ENCODE data around the gene NPR3.

Gene NPR3

GRCh38 chr5:32692036-32692746, 18.9 kb upstream of the NPR3 start:
- TF ChIP-seq CTCF (IDR thresholded peaks at IDR 0.05; ENCODE audit: low read depth, low read length), result no peak
- DNase-seq (ENCODE audit: extremely low read depth, low read depth), result peak; percentile 53

- no peak for DNase-seq (ENCODE audit: extremely low read depth, low read depth)
- TF ChIP-seq CTCF (IDR thresholded peaks at IDR 0.05; ENCODE audit: low read depth, low read length), result no peak
Measured at GRCh38 chr5:32703957-32704356, 7.2 kb upstream of the NPR3 start.

- DNase-seq (ENCODE audit: extremely low read depth, low read depth), result no peak
- TF ChIP-seq CTCF (IDR thresholded peaks at IDR 0.05; ENCODE audit: low read depth, low read length), result peak; percentile 53
Measured at GRCh38 chr5:32707418-32707997, 3.6 kb upstream of the NPR3 start.

- TF ChIP-seq CTCF (IDR thresholded peaks at IDR 0.05; ENCODE audit: low read depth, low read length), result no peak
- DNase-seq (ENCODE audit: extremely low read depth, low read depth), result no peak
Measured at GRCh38 chr5:32708949-32709348, 2.2 kb upstream of the NPR3 start.

GRCh38 chr5:32709750-32710549, 1.2 kb upstream of the NPR3 start:
- peak; percentile 57 for DNase-seq (ENCODE audit: extremely low read depth, low read depth)
- peak; percentile 77 for TF ChIP-seq CTCF (IDR thresholded peaks at IDR 0.05; ENCODE audit: low read depth, low read length)

- no peak for DNase-seq (ENCODE audit: extremely low read depth, low read depth)
- TF ChIP-seq CTCF (IDR thresholded peaks at IDR 0.05; ENCODE audit: low read depth, low read length), result no peak
Measured at GRCh38 chr5:32711362-32711680, 200 bp downstream of the NPR3 start.
